HepG2 (cell line): ENCODE data around the gene EML2. TPM values are rescaled to one million over a fixed set of nuclear protein-coding genes. Genes with fewer than 3 reads are reported as not detected.

Experiments
- ARID4A ChIP-seq: sonication (generic); formaldehyde crosslinking; IDR thresholded peaks from 2 replicates; pipeline ENCODE4 v1.5.0; 2020; ENCODE audit warnings: mild to moderate bottlenecking, missing genetic modification reagents, borderline replicate concordance
- CBX5 ChIP-seq: sonication (generic); formaldehyde crosslinking; IDR thresholded peaks from 2 replicates; pipeline ENCODE4 v1.4.0; 2020; ENCODE audit warnings: missing genetic modification reagents, borderline replicate concordance
- EED ChIP-seq: sonication (generic); formaldehyde crosslinking; IDR thresholded peaks from 2 replicates; pipeline ENCODE4 v1.5.0; 2020; ENCODE audit warnings: mild to moderate bottlenecking, missing genetic modification reagents
- ERF ChIP-seq: IDR thresholded peaks from 2 replicates; pipeline ENCODE4 v1.6.1; 2018; ENCODE audit warnings: missing biosample characterization, missing genetic modification reagents
- FOXA3 ChIP-seq: IDR thresholded peaks from 2 replicates; pipeline ENCODE4 v1.6.1; 2016; ENCODE audit warnings: missing genetic modification reagents, missing compliant biosample characterization
- FOXP1 ChIP-seq, 2 experiments: fragments of 450-650 bp in 1 of 2; IDR thresholded peaks; 2 replicates each; pipeline ENCODE4 v1.6.1; 2017 to 2018; ENCODE audit warnings: antibody characterized with exemption in 1 of 2
- GATAD2A ChIP-seq: IDR thresholded peaks from 2 replicates; pipeline ENCODE4 v1.6.1; 2016
- IRF9 ChIP-seq: sonication (generic); formaldehyde crosslinking; IDR thresholded peaks from 2 replicates; pipeline ENCODE4 v1.8.0; 2022; ENCODE audit warnings: missing genetic modification reagents, mild to moderate bottlenecking, borderline replicate concordance
- MAZ ChIP-seq, 2 experiments: sonication (generic) in 1 of 2; formaldehyde crosslinking in 1 of 2; IDR thresholded peaks; 2 replicates each; pipeline versions ENCODE4 v1.5.0 to v1.6.1; 2012 to 2020; ENCODE audit warnings: low read depth in 2 of 2, mild to moderate bottlenecking in 2 of 2, borderline replicate concordance in 1 of 2, improper control_type of control experiment in 1 of 2, low read length in 1 of 2, missing genetic modification reagents in 1 of 2, moderate library complexity in 1 of 2
- MED1 ChIP-seq: sonication (generic); formaldehyde crosslinking; IDR thresholded peaks from 2 replicates; pipeline ENCODE4 v1.4.0; 2020; ENCODE audit warnings: missing genetic modification reagents
- PHF21A ChIP-seq: sonication (generic); formaldehyde crosslinking; IDR thresholded peaks from 2 replicates; pipeline ENCODE4 v1.5.0; 2020; ENCODE audit warnings: mild to moderate bottlenecking, missing genetic modification reagents
- RBM39 ChIP-seq: fragments of 200-400 bp; formaldehyde crosslinking; IDR thresholded peaks from one replicate; pipeline ENCODE4 v1.6.1; 2018; ENCODE audit warnings: antibody characterized with exemption, mild to moderate bottlenecking, low read depth, low read length; ENCODE audit not compliant: poor library complexity, severe bottlenecking
- SP5 ChIP-seq: IDR thresholded peaks from 2 replicates; pipeline ENCODE4 v1.6.1; 2016; ENCODE audit warnings: low read depth, borderline replicate concordance
- TEF ChIP-seq: sonication (generic); formaldehyde crosslinking; IDR thresholded peaks from 2 replicates; pipeline ENCODE4 v1.5.0; 2020; ENCODE audit warnings: missing genetic modification reagents
- YEATS4 ChIP-seq: sonication (generic); formaldehyde crosslinking; IDR thresholded peaks from 2 replicates; pipeline ENCODE4 v1.4.0; 2020; ENCODE audit warnings: missing genetic modification reagents, borderline replicate concordance
- ZNF569 ChIP-seq: sonication (generic); formaldehyde crosslinking; IDR thresholded peaks from 2 replicates; pipeline ENCODE4 v1.5.0; 2020; ENCODE audit warnings: mild to moderate bottlenecking, missing genetic modification reagents, moderate library complexity, borderline replicate concordance
- ZNF597 ChIP-seq: sonication (generic); formaldehyde crosslinking; IDR thresholded peaks from 2 replicates; pipeline ENCODE4 v1.5.0; 2020; ENCODE audit warnings: missing genetic modification reagents
- ZNF619 ChIP-seq: sonication (generic); formaldehyde crosslinking; IDR thresholded peaks from 2 replicates; pipeline ENCODE4 v1.4.0; 2020; ENCODE audit warnings: mild to moderate bottlenecking, missing genetic modification reagents
- ZNF777 ChIP-seq: sonication (generic); formaldehyde crosslinking; IDR thresholded peaks from 2 replicates; pipeline ENCODE4 v1.4.0; 2020; ENCODE audit warnings: missing genetic modification reagents
- ZNF784 ChIP-seq: sonication (generic); formaldehyde crosslinking; IDR thresholded peaks from 2 replicates; pipeline ENCODE4 v1.5.1; 2020; ENCODE audit warnings: missing genetic modification reagents, mild to moderate bottlenecking, borderline replicate concordance
- polyA plus RNA-seq, 8 experiments: library from polyadenylated mRNA; depleted of rRNA in 3 of 8; stranded (reverse) in 7 of 8; unstranded in 1 of 8; fragments of >200 nt; fragmentation: Illumina TruSeq in 4 of 8; extraction: Trizol in 4 of 8; gene quantifications; 2 replicates each; pipeline versions ENCODE4 v1.2.1 to v1.2.3, GENCODE V29; 2011 to 2016; ENCODE audit warnings: low read depth in 4 of 8, missing spikeins in 1 of 8, mixed read lengths in 1 of 8; ENCODE audit not compliant: insufficient read depth in 1 of 8
- total RNA-seq, 5 experiments: library from RNA; depleted of rRNA; stranded (reverse); fragments of >200 nt; fragmentation: Illumina TruSeq; extraction: Trizol; gene quantifications; 2 replicates each; pipeline ENCODE4 v1.2.3, GENCODE V29; 2016; ENCODE audit warnings: low read depth in 1 of 5

The EML2 gene
- total and polyA plus RNA-seq, 2 of the 13 experiments (the other 11 are each of a cell fraction or from before 2014, with no cell fraction given): 7.3 to 12.9 TPM

GRCh38 chr19:45643024-45643926 lies 4.1 kb upstream of the EML2 start (continued):
- TF ChIP-seq ZNF619 (CRISPR knock-in tag) (0 out of 2 replicates have a peak, but pooled peaks have one; percentile 47), ERF (CRISPR knock-in tag) (no peak), MAZ (IDR thresholded peaks at IDR 0.05; ENCODE audit: borderline replicate concordance, low read depth, low read length) (peak; percentile 39; the same call in 1 of the 2 replicates), MAZ (CRISPR knock-in tag; IDR thresholded peaks at IDR 0.05; ENCODE audit: low read depth) (peak; percentile 62; the same call in 1 of the 2 replicates), EED (CRISPR knock-in tag) (0 out of 2 replicates have a peak, but pooled peaks have one; percentile 37), FOXP1 (IDR thresholded peaks at IDR 0.05) (no peak), FOXP1 (CRISPR knock-in tag; IDR thresholded peaks at IDR 0.05) (no peak), TEF (no peak), MED1 (CRISPR knock-in tag) (peak; percentile 32), ZNF784 (CRISPR knock-in tag) (no peak), ARID4A (peak; percentile 37; the same call in 1 of the 2 replicates), ZNF569 (CRISPR knock-in tag) (no peak), CBX5 (no peak; the same call in 1 of the 2 replicates), FOXA3 (peak; percentile 19; the same call in 1 of the 2 replicates), ZNF777 (CRISPR knock-in tag) (peak; percentile 63), PHF21A (peak; percentile 58; the same call in 1 of the 2 replicates), RBM39 (peak; percentile 19), SP5 (CRISPR knock-in tag) (no peak), IRF9 (no peak), YEATS4 (CRISPR knock-in tag) (no peak), ZNF597 (CRISPR knock-in tag) (no peak), GATAD2A (peak; percentile 19; the same call in 1 of the 2 replicates)
